PC-9 (cell line): Measurements from ENCODE around the gene PEX13. TPM values are rescaled to one million over a fixed set of nuclear protein-coding genes. Genes with fewer than 3 reads are reported as not detected.
A peak's percentile ranks its signal among the peaks of the same experiment; 100 is the strongest.

Source experiments
- BruUV-seq: library from RNA; stranded (reverse); fragments of 400-500 nt; replicated peaks from 2 replicates; lab custom pipeline; 2021; lab: Mats Ljungman, UMichigan
- CTCF ChIA-PET: fragments of 300-600 bp; sonication (Branson Sonifier 250); formaldehyde crosslinking; loops from one replicate; lab custom pipeline; 2022; ENCODE audit warnings: antibody characterized with exemption; lab: Charles Lee
- POLR2A ChIA-PET: fragments of 300-600 bp; sonication (Branson Sonifier 250); formaldehyde crosslinking; loops from one replicate; lab custom pipeline; 2022; ENCODE audit warnings: antibody characterized with exemption; ENCODE audit not compliant: unreplicated experiment; lab: Charles Lee
- DNase-seq, 2 experiments: peaks; one replicate each; pipeline versions ENCODE4 v3.0.0 to v3.0.0-alpha.2; 2015 to 2022; ENCODE audit warnings: mixed read lengths in 1 of 2
- H2AFZ ChIP-seq: fragments of 200-600 bp; sonication (generic); 2 replicates; pipeline ENCODE4 v1.8.1; 2017; ENCODE audit warnings: antibody characterized with exemption
- H3F3A ChIP-seq: fragments of 200-600 bp; sonication (generic); 2 replicates; pipeline ENCODE4 v1.8.1; 2017; ENCODE audit warnings: antibody characterized with exemption, mild to moderate bottlenecking, low read depth; ENCODE audit not compliant: insufficient read depth
- H3K27ac ChIP-seq: fragments of 200-600 bp; sonication (generic); 2 replicates; pipeline ENCODE4 v1.6.1; 2016; ENCODE audit warnings: mixed run types
- H3K27me3 ChIP-seq: fragments of 200-600 bp; sonication (generic); 2 replicates; pipeline ENCODE4 v1.6.1; 2016; ENCODE audit warnings: low read depth, mixed run types; ENCODE audit not compliant: insufficient read depth
- H3K36me3 ChIP-seq: fragments of 200-600 bp; sonication (generic); 2 replicates; pipeline ENCODE4 v1.6.1; 2016; ENCODE audit warnings: low read depth, mixed run types
- H3K4me1 ChIP-seq: fragments of 200-600 bp; sonication (generic); replicated peaks from 2 replicates; pipeline ENCODE4 v1.6.1; 2016; ENCODE audit warnings: mixed run types; ENCODE audit not compliant: insufficient read depth
- H3K4me2 ChIP-seq: fragments of 200-600 bp; sonication (generic); 2 replicates; pipeline ENCODE4 v1.6.1; 2017; ENCODE audit warnings: mixed run types
- H3K4me3 ChIP-seq: fragments of 200-600 bp; sonication (generic); 2 replicates; pipeline ENCODE4 v1.6.1; 2016; ENCODE audit warnings: mixed run types
- H3K79me2 ChIP-seq: fragments of 200-600 bp; sonication (generic); 2 replicates; pipeline ENCODE4 v1.6.1; 2017; ENCODE audit warnings: low read depth, mixed run types
- H3K9me2 ChIP-seq: fragments of 200-600 bp; sonication (generic); 2 replicates; pipeline ENCODE4 v1.8.1; 2017; ENCODE audit warnings: mild to moderate bottlenecking; ENCODE audit not compliant: insufficient read depth
- H3K9me3 ChIP-seq: fragments of 200-600 bp; sonication (generic); 2 replicates; pipeline ENCODE4 v1.8.1; 2016; ENCODE audit warnings: low read depth; ENCODE audit not compliant: insufficient read depth
- H4K20me1 ChIP-seq: fragments of 200-600 bp; sonication (generic); 2 replicates; pipeline ENCODE4 v1.8.1; 2017; ENCODE audit not compliant: insufficient read depth
- EZH2 ChIP-seq: fragments of 200-600 bp; sonication (generic); IDR thresholded peaks from 2 replicates; pipeline ENCODE4 v1.8.0; 2017; ENCODE audit warnings: antibody characterized with exemption, low read depth
- intact Hi-C: fragments of 100-400 bp; cut with micrococcal nuclease; formaldehyde crosslinking; loops from one replicate; pipeline ENCODE4 v1.10.0; 2022; ENCODE audit not compliant: unreplicated experiment
- total RNA-seq: library from RNA; stranded (reverse); gene quantifications from 2 replicates; pipeline ENCODE4 v1.2.3, GENCODE V29; 2021
- TF ChIP-seq, protein P1 (sequence below): fragments of 200-600 bp; sonication (generic); conservative IDR thresholded peaks from 2 replicates; pipeline ENCODE4 v1.6.1; 2017; ENCODE audit warnings: mixed run types, antibody characterized with exemption, mild to moderate bottlenecking, moderate library complexity

PEX13 gene
- total RNA-seq, 1 experiment from 2014 or later = 32.4 TPM

DNA sequence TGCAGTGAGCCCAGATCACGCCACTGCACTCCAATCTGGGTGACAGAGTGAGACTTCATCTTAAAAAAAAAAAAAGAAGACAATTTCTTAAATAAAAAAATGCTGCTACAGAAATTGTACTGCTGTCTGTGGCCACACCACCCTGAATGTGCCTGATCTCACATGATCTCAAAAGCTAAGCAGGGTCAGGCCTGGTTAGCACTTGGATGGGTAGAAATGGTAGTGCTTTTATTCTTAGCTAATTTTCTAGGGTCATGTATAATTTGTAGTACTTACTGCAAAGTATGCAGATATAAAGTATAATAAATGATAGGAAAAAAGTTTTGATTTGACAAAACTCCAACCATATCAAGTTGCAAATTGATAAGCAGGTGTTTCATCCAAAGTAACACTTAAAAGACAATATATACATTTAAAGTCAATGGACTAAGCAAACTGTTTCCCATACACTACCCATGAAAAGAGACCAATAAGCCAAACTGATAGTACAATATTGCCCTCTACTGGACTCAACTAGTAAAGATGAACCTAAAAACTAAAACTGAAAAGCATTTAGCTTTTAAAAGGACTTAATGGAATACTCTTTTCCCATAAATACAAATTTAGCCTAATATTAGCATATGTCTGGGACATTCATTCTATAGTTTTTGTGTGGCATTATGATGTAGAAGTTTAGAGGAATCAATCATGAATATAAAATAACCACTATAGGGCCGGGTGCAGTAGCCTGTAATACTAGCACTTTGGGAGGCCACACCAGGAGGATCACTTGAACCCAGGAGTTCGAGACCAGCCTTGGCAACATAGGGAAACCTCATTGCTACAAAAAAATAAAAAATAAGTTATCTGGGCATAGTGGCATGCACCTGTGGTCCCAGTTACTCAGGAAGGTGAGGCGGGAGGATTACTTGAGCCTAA lies 18.6 kb upstream of the PEX13 start:
- no TSS peak for BruUV-seq
- H3K4me2 ChIP-seq = no peak overlapping the region
- DNase-seq = no peak
- H3K27me3 ChIP-seq = no peaks in the 10 kb centered on the region
- intact Hi-C loops = loop anchor here (1.0 to 5.0 kb wide), 4 partner anchors 117 to 292 kb away; partner anchors contain the start of gene REL
- no peak overlapping the region for H3K27ac ChIP-seq
- H3F3A ChIP-seq = no peaks in the 10 kb centered on the region
- no peaks in the 10 kb centered on the region for H3K36me3 ChIP-seq
- no peak overlapping the region for H3K4me3 ChIP-seq
- no peaks in the 10 kb centered on the region for H4K20me1 ChIP-seq
- H3K9me3 ChIP-seq = no peaks in the 10 kb centered on the region
- no peaks in the 10 kb centered on the region for H3K9me2 ChIP-seq
- POLR2A ChIA-PET = interaction anchor here (0.7 kb wide), 1 partner anchor 285 kb away, joined by 4 read pairs; no protein-coding TSS in a partner anchor
- H2AFZ ChIP-seq = no peak overlapping the region
- TF ChIP-seq EZH2 = no peak
- TF ChIP-seq, protein P1, sequence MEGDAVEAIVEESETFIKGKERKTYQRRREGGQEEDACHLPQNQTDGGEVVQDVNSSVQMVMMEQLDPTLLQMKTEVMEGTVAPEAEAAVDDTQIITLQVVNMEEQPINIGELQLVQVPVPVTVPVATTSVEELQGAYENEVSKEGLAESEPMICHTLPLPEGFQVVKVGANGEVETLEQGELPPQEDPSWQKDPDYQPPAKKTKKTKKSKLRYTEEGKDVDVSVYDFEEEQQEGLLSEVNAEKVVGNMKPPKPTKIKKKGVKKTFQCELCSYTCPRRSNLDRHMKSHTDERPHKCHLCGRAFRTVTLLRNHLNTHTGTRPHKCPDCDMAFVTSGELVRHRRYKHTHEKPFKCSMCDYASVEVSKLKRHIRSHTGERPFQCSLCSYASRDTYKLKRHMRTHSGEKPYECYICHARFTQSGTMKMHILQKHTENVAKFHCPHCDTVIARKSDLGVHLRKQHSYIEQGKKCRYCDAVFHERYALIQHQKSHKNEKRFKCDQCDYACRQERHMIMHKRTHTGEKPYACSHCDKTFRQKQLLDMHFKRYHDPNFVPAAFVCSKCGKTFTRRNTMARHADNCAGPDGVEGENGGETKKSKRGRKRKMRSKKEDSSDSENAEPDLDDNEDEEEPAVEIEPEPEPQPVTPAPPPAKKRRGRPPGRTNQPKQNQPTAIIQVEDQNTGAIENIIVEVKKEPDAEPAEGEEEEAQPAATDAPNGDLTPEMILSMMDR = peak; percentile 89
- H3K4me1 ChIP-seq = no peaks in the 10 kb centered on the region
- no peaks in the 10 kb centered on the region for H3K79me2 ChIP-seq
- CTCF ChIA-PET = interaction anchor here (0.6 to 1.3 kb wide), 4 partner anchors 116 to 303 kb away, joined by 3 to 5 read pairs (median 3); no protein-coding TSS in a partner anchor

DNA sequence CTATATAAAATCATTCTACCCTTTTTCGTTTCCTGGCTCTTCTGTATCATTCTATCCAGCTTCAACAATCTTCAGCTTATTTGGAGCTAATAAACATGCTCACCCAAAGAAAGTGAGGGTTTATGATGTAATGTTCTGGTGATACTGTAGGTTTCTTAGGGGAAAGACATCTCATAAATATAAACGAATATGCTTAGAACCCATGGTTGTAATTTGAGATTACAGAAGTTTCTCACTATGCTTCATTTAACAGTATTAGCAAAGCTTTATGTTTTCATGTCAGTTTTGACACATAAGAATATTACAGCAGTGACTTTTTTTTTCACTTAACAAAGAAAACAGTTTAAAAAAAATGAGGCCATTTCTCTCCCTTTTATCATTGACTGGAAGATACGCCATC lies 11.8 kb upstream of the PEX13 start:
- Histone ChIP-seq H4K20me1 (no peaks in the 10 kb centered on the region), H3F3A (peaks cover 19% of the 10 kb centered on the region), H3K9me2 (no peaks in the 10 kb centered on the region), H3K27ac (peak overlapping the region; percentile 83), H3K9me3 (no peaks in the 10 kb centered on the region), H3K36me3 (0 out of 2 replicates have a peak, but pooled peaks cover 7% of the 10 kb centered on the region), H3K4me3 (no peak overlapping the region; the same call in 1 of the 2 replicates), H3K4me2 (peak overlapping the region; percentile 82), H3K27me3 (no peaks in the 10 kb centered on the region), H3K4me1 (peaks cover 33% of the 10 kb centered on the region), H3K79me2 (no peaks in the 10 kb centered on the region), H2AFZ (peak overlapping the region; percentile 89)
- BruUV-seq = no TSS peak
- ChIA-PET POLR2A (no interaction called here), CTCF (interaction anchor here (0.8 kb wide), 1 partner anchor 46 kb away, joined by 3 read pairs; no protein-coding TSS in a partner anchor)
- intact Hi-C loops = loop anchor here (1.0 kb wide), 1 partner anchor 12 kb away; the partner anchor contains the start of gene PEX13
- no peak for DNase-seq
- TF ChIP-seq EZH2 = no peak
- TF ChIP-seq, protein P1 = no peak

DNA sequence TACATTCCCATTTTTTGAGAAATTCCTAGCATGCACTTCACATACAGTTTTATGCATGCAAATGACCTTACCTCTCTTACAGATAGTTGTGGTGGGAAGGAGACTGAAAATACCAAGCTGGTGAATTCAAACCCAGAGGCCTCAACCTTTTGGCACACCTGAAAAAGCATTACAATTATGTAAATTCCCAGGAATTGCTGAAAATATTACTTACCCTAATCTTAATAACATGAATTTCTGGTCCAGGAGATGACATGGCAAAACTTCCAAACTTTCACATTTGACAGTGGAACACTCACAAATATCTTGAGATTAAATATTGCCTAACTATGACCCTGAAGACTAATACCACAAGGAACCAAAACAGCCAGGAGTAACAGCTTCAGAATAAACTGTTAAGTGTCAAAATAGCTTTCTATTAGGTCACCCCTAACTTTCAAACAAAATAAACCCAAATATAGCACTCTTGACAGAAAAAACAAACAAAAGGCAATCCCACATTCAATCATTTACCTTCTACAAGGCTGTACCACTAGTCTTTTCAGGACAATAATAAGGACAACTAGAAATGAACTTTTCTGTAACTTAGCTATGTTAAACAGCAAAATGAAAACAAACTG lies 10.9 kb upstream of the PEX13 start:
- Histone ChIP-seq H2AFZ (no peak overlapping the region), H3K27me3 (no peaks in the 10 kb centered on the region), H3K36me3 (0 out of 2 replicates have a peak, but pooled peaks cover 7% of the 10 kb centered on the region), H4K20me1 (no peaks in the 10 kb centered on the region), H3K9me2 (no peaks in the 10 kb centered on the region), H3K27ac (peak overlapping the region; percentile 83), H3K9me3 (no peaks in the 10 kb centered on the region), H3K79me2 (peaks cover 4% of the 10 kb centered on the region; the same call in 1 of the 2 replicates), H3K4me3 (no peak overlapping the region), H3F3A (peaks cover 19% of the 10 kb centered on the region), H3K4me1 (peaks cover 41% of the 10 kb centered on the region), H3K4me2 (peak overlapping the region; percentile 82)
- ChIA-PET CTCF (interaction anchor here (0.6 to 0.8 kb wide), 2 partner anchors 45 to 202 kb away, joined by 3 read pairs; no protein-coding TSS in a partner anchor), POLR2A (interaction anchor here (0.6 to 1.1 kb wide), 3 partner anchors 9 to 297 kb away, joined by 4 to 6 read pairs (median 6); no protein-coding TSS in a partner anchor)
- TF ChIP-seq EZH2 = no peak
- TF ChIP-seq, protein P1 = no peak
- intact Hi-C loops = no loop called here
- peak in 1 of 2 experiments; percentile 81 for DNase-seq
- no TSS peak for BruUV-seq
